ENCODE data around the gene LYPD8.

Gene LYPD8

GRCh38 chr1:248787430-248787829, 31.9 kb upstream of the LYPD8 start:
- ATAC-seq (replicated peaks; ENCODE audit: extremely low read depth, poor library complexity, severe bottlenecking) = no peak
- H3K9me3 Mint-ChIP-seq = no peaks in the 10 kb centered on the region
- no peak for DNase-seq (ENCODE audit: low spot score in 2 of 2)
- peaks cover 39% of the 10 kb centered on the region for H3K27me3 Mint-ChIP-seq
- no peaks in the 10 kb centered on the region for H3K4me1 Mint-ChIP-seq
- H3K4me3 Mint-ChIP-seq = no peak overlapping the region
- peaks cover 2% of the 10 kb centered on the region for H3K36me3 Mint-ChIP-seq (ENCODE audit: insufficient read depth)
- no peak overlapping the region for H3K27ac Mint-ChIP-seq (ENCODE audit: low read depth)

GRCh38 chr1:248786156-248786555, 30.6 kb upstream of the LYPD8 start:
- H3K27ac Mint-ChIP-seq (ENCODE audit: low read depth) = no peak overlapping the region
- H3K36me3 Mint-ChIP-seq (ENCODE audit: insufficient read depth) = peaks cover 2% of the 10 kb centered on the region
- H3K9me3 Mint-ChIP-seq = peaks cover 8% of the 10 kb centered on the region
- no peaks in the 10 kb centered on the region for H3K4me1 Mint-ChIP-seq
- DNase-seq (ENCODE audit: low spot score in 2 of 2) (no peak), ATAC-seq (replicated peaks; ENCODE audit: extremely low read depth, poor library complexity, severe bottlenecking) (no peak)
- H3K4me3 Mint-ChIP-seq = no peak overlapping the region
- H3K27me3 Mint-ChIP-seq = peaks cover 51% of the 10 kb centered on the region

- H3K4me1 Mint-ChIP-seq = no peaks in the 10 kb centered on the region
- no peak for DNase-seq (ENCODE audit: low spot score in 2 of 2)
- H3K27me3 Mint-ChIP-seq = peaks cover 73% of the 10 kb centered on the region
- H3K4me3 Mint-ChIP-seq = no peak overlapping the region
- peaks cover 8% of the 10 kb centered on the region for H3K9me3 Mint-ChIP-seq
- H3K36me3 Mint-ChIP-seq (ENCODE audit: insufficient read depth) = peaks cover 2% of the 10 kb centered on the region
- ATAC-seq (replicated peaks; ENCODE audit: extremely low read depth, poor library complexity, severe bottlenecking) = no peak
- H3K27ac Mint-ChIP-seq (ENCODE audit: low read depth) = no peak overlapping the region
These were observed 27.8 kb upstream of the LYPD8 start for GRCh38 chr1:248783367-248783766.

GRCh38 chr1:248782416-248783141, 27.0 kb upstream of the LYPD8 start:
- peaks cover 65% of the 10 kb centered on the region for H3K27me3 Mint-ChIP-seq
- H3K4me1 Mint-ChIP-seq = no peaks in the 10 kb centered on the region
- no peak overlapping the region for H3K4me3 Mint-ChIP-seq
- peaks cover 8% of the 10 kb centered on the region for H3K9me3 Mint-ChIP-seq
- H3K27ac Mint-ChIP-seq (ENCODE audit: low read depth) = no peak overlapping the region
- H3K36me3 Mint-ChIP-seq (ENCODE audit: insufficient read depth) = peaks cover 2% of the 10 kb centered on the region
- no peak for DNase-seq (ENCODE audit: low spot score in 2 of 2)
- no peak for ATAC-seq (replicated peaks; ENCODE audit: extremely low read depth, poor library complexity, severe bottlenecking)

GRCh38 chr1:248779350-248779749, 23.8 kb upstream of the LYPD8 start:
- no peak overlapping the region for H3K4me3 Mint-ChIP-seq
- peaks cover 83% of the 10 kb centered on the region for H3K27me3 Mint-ChIP-seq
- H3K4me1 Mint-ChIP-seq = no peaks in the 10 kb centered on the region
- H3K36me3 Mint-ChIP-seq (ENCODE audit: insufficient read depth) = no peaks in the 10 kb centered on the region
- no peak overlapping the region for H3K27ac Mint-ChIP-seq (ENCODE audit: low read depth)
- no peak for DNase-seq (ENCODE audit: low spot score in 2 of 2)
- peaks cover 18% of the 10 kb centered on the region for H3K9me3 Mint-ChIP-seq
- ATAC-seq (replicated peaks; ENCODE audit: extremely low read depth, poor library complexity, severe bottlenecking) = no peak

GRCh38 chr1:248778906-248779305, 23.3 kb upstream of the LYPD8 start:
- ATAC-seq (replicated peaks; ENCODE audit: extremely low read depth, poor library complexity, severe bottlenecking) = no peak
- Mint-ChIP-seq H3K36me3 (ENCODE audit: insufficient read depth) (no peaks in the 10 kb centered on the region), H3K4me1 (no peaks in the 10 kb centered on the region), H3K4me3 (no peak overlapping the region), H3K27ac (ENCODE audit: low read depth) (no peak overlapping the region), H3K27me3 (peaks cover 83% of the 10 kb centered on the region), H3K9me3 (peaks cover 18% of the 10 kb centered on the region)
- DNase-seq (ENCODE audit: low spot score in 2 of 2) = no peak

GRCh38 chr1:248776991-248777390, 21.4 kb upstream of the LYPD8 start:
- no peak overlapping the region for H3K27ac Mint-ChIP-seq (ENCODE audit: low read depth)
- no peak for ATAC-seq (replicated peaks; ENCODE audit: extremely low read depth, poor library complexity, severe bottlenecking)

GRCh38 chr1:248775441-248775840, 19.9 kb upstream of the LYPD8 start:
- Mint-ChIP-seq H3K27ac (ENCODE audit: low read depth) (no peak overlapping the region), H3K27me3 (peaks cover 56% of the 10 kb centered on the region), H3K36me3 (ENCODE audit: insufficient read depth) (no peaks in the 10 kb centered on the region), H3K4me1 (no peaks in the 10 kb centered on the region), H3K4me3 (no peak overlapping the region), H3K9me3 (peaks cover 10% of the 10 kb centered on the region)
- ATAC-seq (replicated peaks; ENCODE audit: extremely low read depth, poor library complexity, severe bottlenecking) (no peak), DNase-seq (ENCODE audit: low spot score in 2 of 2) (no peak)

More at GRCh38 chr1:248776991-248777390, 21.4 kb upstream of the LYPD8 start:
- H3K4me3 Mint-ChIP-seq = no peak overlapping the region
- H3K4me1 Mint-ChIP-seq = no peaks in the 10 kb centered on the region
- H3K36me3 Mint-ChIP-seq (ENCODE audit: insufficient read depth) = no peaks in the 10 kb centered on the region
- no peak for DNase-seq (ENCODE audit: low spot score in 2 of 2)
- H3K27me3 Mint-ChIP-seq = peaks cover 72% of the 10 kb centered on the region
- H3K9me3 Mint-ChIP-seq = peaks cover 18% of the 10 kb centered on the region

- Mint-ChIP-seq H3K27ac (ENCODE audit: low read depth) (no peak overlapping the region), H3K4me1 (no peaks in the 10 kb centered on the region), H3K27me3 (peaks cover 30% of the 10 kb centered on the region), H3K4me3 (no peak overlapping the region), H3K36me3 (ENCODE audit: insufficient read depth) (no peaks in the 10 kb centered on the region), H3K9me3 (peaks cover 4% of the 10 kb centered on the region)
- DNase-seq (ENCODE audit: low spot score in 2 of 2) (no peak), ATAC-seq (replicated peaks; ENCODE audit: extremely low read depth, poor library complexity, severe bottlenecking) (no peak)
These were observed 4.1 kb upstream of the LYPD8 start for GRCh38 chr1:248759644-248760043.

GRCh38 chr1:248758352-248758751, 2.8 kb upstream of the LYPD8 start:
- Mint-ChIP-seq H3K27ac (ENCODE audit: low read depth) (no peak overlapping the region), H3K4me3 (no peak overlapping the region), H3K4me1 (no peaks in the 10 kb centered on the region), H3K27me3 (peaks cover 30% of the 10 kb centered on the region), H3K36me3 (ENCODE audit: insufficient read depth) (no peaks in the 10 kb centered on the region), H3K9me3 (no peaks in the 10 kb centered on the region)
- ATAC-seq (replicated peaks; ENCODE audit: extremely low read depth, poor library complexity, severe bottlenecking) = no peak
- no peak for DNase-seq (ENCODE audit: low spot score in 2 of 2)

GRCh38 chr1:248757784-248758195, 2.2 kb upstream of the LYPD8 start:
- Mint-ChIP-seq H3K27ac (ENCODE audit: low read depth) (no peak overlapping the region), H3K9me3 (no peaks in the 10 kb centered on the region), H3K27me3 (peaks cover 25% of the 10 kb centered on the region), H3K36me3 (ENCODE audit: insufficient read depth) (no peaks in the 10 kb centered on the region), H3K4me3 (no peak overlapping the region), H3K4me1 (no peaks in the 10 kb centered on the region)
- DNase-seq (ENCODE audit: low spot score in 2 of 2) = no peak
- no peak for ATAC-seq (replicated peaks; ENCODE audit: extremely low read depth, poor library complexity, severe bottlenecking)

GRCh38 chr1:248756636-248757035, 1.1 kb upstream of the LYPD8 start:
- DNase-seq (ENCODE audit: low spot score in 2 of 2) (no peak), ATAC-seq (replicated peaks; ENCODE audit: extremely low read depth, poor library complexity, severe bottlenecking) (no peak)
- Mint-ChIP-seq H3K27me3 (peaks cover 20% of the 10 kb centered on the region), H3K27ac (ENCODE audit: low read depth) (no peak overlapping the region), H3K4me3 (no peak overlapping the region), H3K9me3 (no peaks in the 10 kb centered on the region), H3K4me1 (peaks cover 5% of the 10 kb centered on the region), H3K36me3 (ENCODE audit: insufficient read depth) (no peaks in the 10 kb centered on the region)

GRCh38 chr1:248756151-248756550, 592 bp upstream of the LYPD8 start:
- no peak overlapping the region for H3K27ac Mint-ChIP-seq (ENCODE audit: low read depth)
- H3K9me3 Mint-ChIP-seq = no peaks in the 10 kb centered on the region
- H3K4me1 Mint-ChIP-seq = peaks cover 8% of the 10 kb centered on the region
- DNase-seq (ENCODE audit: low spot score in 2 of 2) (no peak), ATAC-seq (replicated peaks; ENCODE audit: extremely low read depth, poor library complexity, severe bottlenecking) (no peak)
- peaks cover 19% of the 10 kb centered on the region for H3K27me3 Mint-ChIP-seq
- no peak overlapping the region for H3K4me3 Mint-ChIP-seq
- H3K36me3 Mint-ChIP-seq (ENCODE audit: insufficient read depth) = no peaks in the 10 kb centered on the region
